NCI-H1092 (cell line): Measurements from ENCODE around the gene SMARCA2.
"Not testable (repeated sequence)": the region's sequence is repeated elsewhere in the genome, so short reads cannot be mapped to it uniquely, and the experiment has no call there.

Experiments
- DNase-seq: peaks from one replicate; lab custom pipeline; 2025; lab: John Stamatoyannopoulos, UW

Gene SMARCA2

GRCh38 chr9:2144619-2145018 is 129.5 kb downstream of the SMARCA2 start:
- DNase-seq, result no peak

DNA sequence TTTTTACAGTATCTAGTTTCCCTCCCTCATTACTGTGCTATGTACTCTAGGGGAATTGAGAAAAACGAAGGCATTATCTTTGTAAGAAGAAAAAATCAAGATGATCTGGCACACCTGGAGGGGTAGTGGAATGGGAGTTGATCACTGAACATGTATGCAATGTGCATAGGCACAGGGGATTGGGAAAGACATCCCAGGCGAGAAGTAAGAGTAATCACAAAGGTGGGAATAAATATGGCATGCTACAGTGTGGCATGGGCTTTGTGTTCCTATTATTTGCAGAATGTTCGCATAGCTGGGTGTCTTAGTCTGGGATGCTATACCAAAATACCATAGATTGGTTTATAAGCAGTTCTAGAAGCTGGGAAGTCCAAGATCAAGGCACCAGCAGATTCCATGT is 130.6 kb downstream of the SMARCA2 start:
- DNase-seq, result no peak

- not testable (repeated sequence) for DNase-seq
These were observed 131.6 kb downstream of the SMARCA2 start for GRCh38 chr9:2146700-2147099.

DNA sequence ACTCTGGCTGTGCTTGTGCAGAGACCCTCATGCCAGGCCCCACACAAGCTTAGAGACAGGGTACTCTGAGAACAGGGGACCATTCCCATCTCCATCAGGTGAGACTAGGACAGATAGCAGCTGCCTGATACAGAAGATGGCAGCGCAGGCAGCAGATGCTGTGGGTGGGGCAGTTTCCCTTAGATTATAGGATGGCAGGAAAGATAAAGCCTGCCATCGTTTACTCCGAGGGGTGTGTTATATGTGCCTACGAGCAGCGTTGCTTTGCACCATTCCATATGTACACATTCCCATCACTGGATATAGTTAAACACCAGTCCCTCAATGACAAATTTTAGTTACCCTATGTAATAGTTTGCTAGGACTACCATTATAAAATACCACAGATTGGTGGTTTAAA is 135.2 kb downstream of the SMARCA2 start:
- no peak for DNase-seq

- no peak for DNase-seq
These were observed 136.0 kb downstream of the SMARCA2 start for GRCh38 chr9:2151171-2151570.

GRCh38 chr9:2152966-2153629 is 138.0 kb downstream of the SMARCA2 start:
- DNase-seq, result no peak

DNA sequence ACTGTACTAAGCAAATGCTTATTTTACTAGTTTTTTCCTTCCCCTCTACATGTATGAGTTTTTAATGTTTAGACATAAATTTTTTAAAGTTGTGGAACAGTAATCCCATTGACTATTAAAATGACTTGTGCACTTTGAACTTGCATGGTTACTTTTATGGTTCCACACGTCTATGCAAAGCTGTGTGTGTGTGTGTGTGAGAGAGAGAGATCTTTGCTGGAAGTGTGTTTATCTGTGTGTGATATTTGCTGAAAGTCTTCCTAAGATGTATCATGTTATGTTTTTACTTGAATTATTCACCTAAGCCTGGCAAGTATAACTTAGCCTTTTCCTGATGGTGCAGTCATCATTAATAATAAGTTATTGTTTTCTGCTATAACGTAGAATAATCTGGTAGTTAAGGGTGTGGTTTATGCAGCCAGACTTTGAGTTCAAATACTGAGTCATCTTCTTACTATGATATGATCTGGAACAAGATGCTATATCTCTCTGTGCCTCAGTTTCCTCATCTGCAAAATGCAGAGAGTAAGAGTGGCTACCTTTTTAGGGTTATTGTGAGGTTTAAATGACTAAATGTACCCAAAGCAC is 138.6 kb downstream of the SMARCA2 start:
- DNase-seq, result no peak

DNA sequence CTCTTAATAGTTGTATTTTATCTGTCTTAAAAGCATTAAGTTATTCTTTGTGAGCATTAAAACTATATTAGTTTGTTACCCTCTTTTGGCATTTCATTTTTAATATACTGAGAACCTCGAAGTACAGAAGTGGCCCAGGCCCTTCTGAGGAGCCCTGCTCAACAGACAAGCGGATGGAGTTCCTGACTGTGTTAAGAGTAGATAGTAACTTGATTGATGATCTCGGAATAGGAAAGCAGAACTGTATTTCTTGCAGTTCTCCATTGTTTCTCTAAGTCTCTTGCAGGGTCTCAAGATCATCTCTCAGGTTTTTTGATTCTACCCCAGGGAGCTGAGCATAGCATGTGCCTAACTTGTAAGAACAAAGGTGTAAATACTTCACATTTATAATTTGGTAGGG is 139.6 kb downstream of the SMARCA2 start:
- no peak for DNase-seq

DNA sequence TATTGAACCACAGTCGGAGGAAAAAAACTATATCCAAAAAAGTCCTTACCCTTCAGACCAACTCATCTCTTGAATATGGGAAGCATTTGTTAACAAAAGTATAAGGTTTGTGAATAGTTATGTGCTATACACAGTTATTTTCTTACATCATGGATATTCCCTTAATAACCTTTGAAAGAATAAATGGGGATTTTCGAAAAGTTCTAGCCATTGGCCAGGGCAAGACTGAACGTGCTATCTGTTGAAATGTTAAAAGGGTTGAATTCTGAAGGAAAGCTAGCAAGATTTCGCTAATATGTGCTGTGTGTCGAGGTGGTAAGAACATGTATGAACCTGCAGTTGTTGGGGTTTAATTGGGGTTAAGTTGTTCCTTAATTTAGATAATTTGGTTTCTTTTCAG is 140.8 kb downstream of the SMARCA2 start:
- DNase-seq, result no peak

GRCh38 chr9:2157277-2158110 is 142.3 kb downstream of the SMARCA2 start:
- no peak for DNase-seq

DNA sequence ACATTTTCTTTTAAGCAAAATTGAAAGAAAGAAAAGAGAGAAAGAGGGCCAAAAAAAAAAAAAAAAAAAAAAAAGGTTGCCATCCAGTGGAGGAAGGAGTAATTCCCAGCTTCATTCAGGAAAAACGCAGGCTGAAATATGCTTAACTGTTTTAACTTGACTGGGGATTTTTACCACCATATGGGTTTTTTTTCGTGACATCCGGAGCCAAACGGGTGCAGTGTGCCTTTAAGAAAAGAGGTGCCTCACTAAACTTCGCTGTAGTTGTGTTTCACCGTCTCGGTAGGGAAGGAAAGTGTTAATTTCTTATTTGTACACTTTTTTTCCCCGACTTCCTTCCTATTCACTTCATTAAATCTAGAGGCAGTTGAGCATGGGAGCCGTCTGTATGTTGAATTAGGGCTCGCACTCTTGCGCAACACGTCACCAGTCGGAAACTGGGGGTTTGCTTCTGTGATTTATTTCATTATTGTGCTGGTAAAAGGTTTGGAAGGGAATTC is 143.0 kb downstream of the SMARCA2 start:
- DNase-seq, result no peak

DNA sequence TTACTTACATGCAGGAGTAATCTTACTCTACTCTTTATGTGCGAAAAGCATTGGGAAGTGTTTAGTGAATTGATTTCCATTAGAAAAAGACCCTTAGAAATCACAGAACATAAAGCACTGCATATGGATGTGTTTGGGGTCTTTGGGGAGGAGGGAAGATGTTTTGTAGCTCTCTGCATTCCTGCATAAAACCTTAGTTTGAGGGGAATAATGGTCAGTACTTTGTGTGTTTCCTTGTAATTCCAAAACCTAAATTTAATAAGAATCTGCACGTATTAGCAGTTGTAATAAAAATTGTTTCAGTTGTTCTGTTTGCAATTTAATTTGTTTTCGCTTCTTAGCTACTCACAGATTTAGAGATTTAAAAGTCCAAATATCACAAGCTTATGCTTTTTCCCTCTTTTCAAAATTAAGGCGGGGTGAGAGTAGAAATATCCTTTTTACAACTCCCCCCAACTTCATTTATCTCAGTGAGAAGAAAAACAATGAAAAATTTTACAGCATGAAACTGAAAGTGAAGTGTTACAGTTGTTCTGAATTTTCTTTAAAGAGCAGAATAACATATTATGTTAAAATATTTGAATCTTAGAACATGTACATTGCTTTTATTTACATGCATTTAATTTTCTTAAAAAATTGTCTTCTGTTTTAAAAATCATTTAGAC is 143.8 kb downstream of the SMARCA2 start:
- no peak for DNase-seq

- no peak for DNase-seq
These were observed 144.6 kb downstream of the SMARCA2 start for GRCh38 chr9:2159521-2160454.

GRCh38 chr9:2161661-2162060 is 146.5 kb downstream of the SMARCA2 start:
- no peak for DNase-seq

DNA sequence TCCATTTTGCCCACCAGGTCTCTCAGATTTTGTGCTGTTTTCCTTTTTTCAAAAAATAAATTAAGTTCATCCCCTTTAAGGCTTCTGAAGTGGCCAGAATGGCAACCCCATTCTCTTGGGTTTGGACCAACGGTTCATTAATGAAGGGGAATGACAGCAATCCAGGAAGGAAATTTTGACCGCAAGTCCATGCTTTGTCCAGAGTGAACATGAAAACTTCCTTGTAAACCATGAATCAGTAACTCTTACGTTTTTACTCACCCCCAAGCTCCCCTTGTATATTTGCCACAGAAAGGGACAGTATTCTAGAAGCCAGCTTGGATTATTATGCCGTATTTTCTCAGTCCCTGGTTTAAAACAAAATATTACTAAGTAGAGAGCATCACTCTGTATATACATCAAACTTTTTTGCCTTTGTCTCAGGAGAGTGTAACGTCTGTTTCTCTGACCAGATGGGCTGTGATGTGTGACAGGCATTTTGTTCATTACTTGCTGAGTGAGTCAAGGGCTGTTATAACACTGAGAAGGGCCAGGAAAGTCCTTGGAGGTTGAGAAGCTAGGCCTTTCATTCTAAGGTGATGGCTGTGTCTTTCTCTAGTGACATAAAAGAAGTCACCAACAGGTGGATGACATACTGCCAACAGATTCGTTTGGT is 148.2 kb downstream of the SMARCA2 start:
- DNase-seq, result no peak

DNA sequence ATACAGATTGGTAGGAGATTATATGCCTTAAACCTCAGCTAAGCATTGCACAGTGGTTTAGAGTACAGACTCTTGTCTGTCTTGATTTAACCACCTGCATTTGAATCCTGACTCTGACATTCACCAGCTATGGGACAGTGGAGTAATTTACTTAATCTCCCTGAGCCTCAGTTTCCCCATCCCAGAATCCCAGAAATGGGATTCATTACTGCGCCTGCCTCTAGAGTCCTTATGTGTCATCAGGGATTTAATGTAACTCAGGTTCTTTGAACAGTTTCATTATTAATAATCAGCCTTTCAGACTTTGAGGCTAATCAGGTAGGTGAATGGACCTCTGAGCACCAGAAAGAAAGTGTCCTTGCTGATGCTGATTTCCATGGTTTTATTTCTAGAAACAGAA is 149.1 kb downstream of the SMARCA2 start:
- no peak for DNase-seq

DNA sequence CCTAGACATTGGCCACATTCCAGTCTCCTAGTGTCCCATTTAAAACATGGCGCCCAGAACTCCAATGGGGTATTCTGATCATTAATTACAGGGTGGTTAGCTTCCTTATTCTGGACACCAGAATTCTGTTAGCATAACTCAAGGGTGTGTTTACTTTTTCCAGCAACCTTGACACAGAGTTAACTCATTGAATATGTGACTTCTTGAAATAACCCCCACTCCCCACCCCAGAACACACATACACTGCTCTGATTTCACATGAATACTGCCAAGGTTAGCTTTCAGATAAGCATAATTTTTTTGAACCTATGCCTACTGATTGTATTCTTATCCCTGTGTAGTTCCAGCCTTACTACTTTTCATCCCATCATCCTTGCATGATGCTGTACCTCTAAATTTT is 151.1 kb downstream of the SMARCA2 start:
- no peak for DNase-seq

GRCh38 chr9:2169035-2169434 is 153.9 kb downstream of the SMARCA2 start:
- DNase-seq, result no peak

- DNase-seq, result no peak
These were observed 155.6 kb downstream of the SMARCA2 start for GRCh38 chr9:2170722-2171121.

DNA sequence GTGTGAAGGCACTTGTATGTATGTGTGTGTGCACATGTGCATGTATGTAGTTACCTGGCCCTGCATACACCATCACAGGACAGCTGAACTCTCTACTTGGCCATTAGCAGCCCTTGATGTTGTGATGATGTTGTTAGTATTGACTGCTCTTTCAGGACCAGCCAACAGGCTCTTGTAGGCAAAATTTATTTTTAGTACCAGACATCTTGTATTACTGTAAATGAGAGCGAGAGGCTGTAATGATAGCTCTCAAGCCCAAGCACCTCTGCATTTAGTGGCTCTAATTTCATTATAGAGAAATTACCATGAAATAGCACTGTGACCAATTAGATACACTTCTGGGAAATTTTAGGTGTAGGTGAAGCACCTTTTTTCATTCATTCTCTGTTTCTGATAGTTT is 158.0 kb downstream of the SMARCA2 start:
- no peak for DNase-seq

- no peak for DNase-seq
These were observed 158.7 kb downstream of the SMARCA2 start for GRCh38 chr9:2173861-2174260.
